Anterior cingulate cortex (tissue), 58 donors: ENCODE results near the gene CLASP1.
"Not testable (repeated sequence)": the region's sequence is repeated elsewhere in the genome, so short reads cannot be mapped to it uniquely, and the experiment has no call there.

ENCODE experiments used
- DNase-seq, 58 donors: peaks; one replicate each; lab custom pipeline; 2025; lab: John Stamatoyannopoulos, UW

CLASP1 gene

DNA sequence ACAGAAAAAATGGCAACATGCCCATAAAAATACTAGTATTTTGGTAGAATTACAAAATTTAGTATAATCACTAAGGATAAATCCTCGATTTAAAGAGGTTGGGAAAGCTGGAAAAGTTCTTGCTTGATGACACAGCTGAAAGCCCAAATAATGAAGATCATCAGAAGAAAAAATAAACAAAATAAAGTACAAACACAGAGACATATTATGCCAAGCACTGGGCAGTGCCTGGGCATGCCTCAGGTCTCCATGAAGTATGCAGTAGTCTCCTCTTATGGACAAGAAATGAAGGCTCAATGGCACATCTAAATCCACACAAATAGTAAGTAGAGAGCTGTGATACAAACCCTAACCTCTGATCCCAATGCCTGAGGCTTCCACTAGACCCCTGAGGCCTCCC, 60.9 kb downstream of the CLASP1 start:
- DNase-seq: no peak

- DNase-seq: no peak
These were observed 62.1 kb downstream of the CLASP1 start for GRCh38 chr2:121587131-121587530.

- DNase-seq: no peak
These were observed 64.5 kb downstream of the CLASP1 start for GRCh38 chr2:121584741-121585140.

- DNase-seq: no peak
These were observed 65.7 kb downstream of the CLASP1 start for GRCh38 chr2:121583555-121583954.

DNA sequence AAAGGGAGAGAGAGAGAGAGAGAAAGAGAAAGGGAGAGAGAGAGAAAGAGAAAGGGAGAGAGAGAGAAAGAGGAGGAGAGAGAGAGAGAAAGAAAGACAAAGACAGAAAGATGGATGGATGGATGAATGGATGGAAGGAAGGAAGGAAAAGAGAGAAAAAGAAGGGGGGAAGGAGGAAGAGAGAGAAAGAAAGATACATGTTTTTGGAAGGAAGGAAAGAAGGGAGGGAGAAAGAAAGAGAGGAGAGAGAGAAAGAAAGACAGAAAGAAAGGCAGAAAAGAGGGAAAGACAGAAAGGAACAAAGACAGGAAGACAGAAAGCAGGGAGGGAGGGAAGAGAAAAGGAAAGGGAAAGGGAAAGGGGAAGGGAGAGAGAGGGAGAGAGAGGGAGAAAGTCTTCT, 67.0 kb downstream of the CLASP1 start:
- DNase-seq: no peak

- no peak for DNase-seq
These were observed 70.0 kb downstream of the CLASP1 start for GRCh38 chr2:121579309-121579708.

DNA sequence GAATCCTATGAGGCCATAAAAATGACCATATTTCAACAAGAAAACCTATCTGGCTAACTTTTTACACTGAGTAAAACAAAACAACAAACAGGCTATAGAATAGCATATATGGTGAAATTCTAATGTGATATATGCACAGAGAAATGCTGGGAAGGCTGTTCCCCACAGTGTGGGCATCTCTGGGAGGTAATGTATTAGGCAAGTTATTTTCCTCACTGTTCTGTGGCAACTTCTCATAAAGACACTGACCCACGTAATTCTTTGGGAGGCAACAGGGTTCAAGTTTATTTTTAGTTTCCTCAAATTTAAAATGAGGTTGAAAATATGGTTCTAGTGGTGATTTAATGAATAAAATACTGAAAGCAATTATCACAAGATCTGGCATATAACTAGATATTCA, 71.9 kb downstream of the CLASP1 start:
- no peak for DNase-seq

- DNase-seq: no peak
These were observed 73.0 kb downstream of the CLASP1 start for GRCh38 chr2:121576263-121576662.

- no peak for DNase-seq
These were observed 73.5 kb downstream of the CLASP1 start for GRCh38 chr2:121575800-121576199.

DNA sequence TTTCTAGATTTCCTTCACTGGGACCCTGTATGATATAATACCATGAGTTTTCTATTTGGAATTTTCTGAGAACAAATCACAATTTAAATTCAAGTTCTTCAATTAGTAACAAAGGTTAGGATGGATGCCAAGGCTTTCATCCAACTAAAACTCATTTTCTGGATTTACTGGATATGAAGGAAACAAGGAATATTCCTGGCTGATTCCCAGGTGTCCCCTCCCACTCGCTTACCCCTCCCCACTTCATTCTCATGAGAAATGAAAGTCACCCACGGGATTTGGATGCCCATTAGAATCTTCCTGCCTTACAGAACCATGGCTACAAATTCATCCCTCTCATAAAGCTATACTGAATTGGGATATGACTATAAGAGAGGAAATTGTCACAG, 78.6 kb downstream of the CLASP1 start:
- DNase-seq: no peak

- no peak for DNase-seq
These were observed 79.1 kb downstream of the CLASP1 start for GRCh38 chr2:121570036-121570666.

DNA sequence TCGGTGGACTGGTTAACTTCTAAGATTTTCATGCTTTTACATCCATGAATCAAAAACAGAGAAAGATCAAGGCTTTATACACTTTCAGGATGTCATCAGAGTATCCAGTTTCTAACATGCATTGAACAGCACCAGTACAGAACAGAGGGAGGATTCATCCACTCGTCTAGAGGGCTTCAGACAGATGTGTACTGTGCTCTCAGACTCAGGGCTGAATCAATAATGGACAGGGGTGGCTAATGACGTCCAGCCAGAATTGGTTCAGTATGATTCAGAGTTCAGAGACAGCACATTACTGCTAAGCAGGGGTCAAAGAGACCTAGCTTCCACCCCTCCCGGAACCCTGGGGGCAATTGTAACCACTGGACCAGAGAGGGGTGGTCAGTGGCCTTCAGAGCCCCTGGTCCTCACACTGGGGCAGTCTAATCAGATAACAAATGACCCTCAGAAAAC, 81.3 kb downstream of the CLASP1 start:
- peak in 10 of 58 donors; percentile 2 to 45 (median 9) for DNase-seq

DNA sequence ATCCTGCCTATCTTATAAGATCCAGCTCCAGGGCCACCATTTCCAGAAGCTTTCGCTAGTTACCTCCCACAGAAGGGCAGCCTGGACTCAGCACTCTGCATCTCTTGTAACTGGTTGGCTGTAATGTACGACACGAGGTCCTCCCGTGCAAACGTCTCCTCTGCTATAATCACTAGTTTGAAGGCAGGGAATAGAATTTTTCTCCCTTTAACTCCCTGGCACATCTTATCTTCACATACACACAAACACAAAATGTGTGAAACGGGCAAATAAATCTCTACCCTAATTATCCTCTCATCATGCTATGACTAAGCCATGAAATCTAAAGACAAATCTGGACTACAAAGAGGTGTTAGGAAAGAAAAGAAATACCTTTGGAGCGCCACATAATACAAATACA, 81.8 kb downstream of the CLASP1 start:
- peak in 1 of 58 donors; percentile 4 for DNase-seq

DNA sequence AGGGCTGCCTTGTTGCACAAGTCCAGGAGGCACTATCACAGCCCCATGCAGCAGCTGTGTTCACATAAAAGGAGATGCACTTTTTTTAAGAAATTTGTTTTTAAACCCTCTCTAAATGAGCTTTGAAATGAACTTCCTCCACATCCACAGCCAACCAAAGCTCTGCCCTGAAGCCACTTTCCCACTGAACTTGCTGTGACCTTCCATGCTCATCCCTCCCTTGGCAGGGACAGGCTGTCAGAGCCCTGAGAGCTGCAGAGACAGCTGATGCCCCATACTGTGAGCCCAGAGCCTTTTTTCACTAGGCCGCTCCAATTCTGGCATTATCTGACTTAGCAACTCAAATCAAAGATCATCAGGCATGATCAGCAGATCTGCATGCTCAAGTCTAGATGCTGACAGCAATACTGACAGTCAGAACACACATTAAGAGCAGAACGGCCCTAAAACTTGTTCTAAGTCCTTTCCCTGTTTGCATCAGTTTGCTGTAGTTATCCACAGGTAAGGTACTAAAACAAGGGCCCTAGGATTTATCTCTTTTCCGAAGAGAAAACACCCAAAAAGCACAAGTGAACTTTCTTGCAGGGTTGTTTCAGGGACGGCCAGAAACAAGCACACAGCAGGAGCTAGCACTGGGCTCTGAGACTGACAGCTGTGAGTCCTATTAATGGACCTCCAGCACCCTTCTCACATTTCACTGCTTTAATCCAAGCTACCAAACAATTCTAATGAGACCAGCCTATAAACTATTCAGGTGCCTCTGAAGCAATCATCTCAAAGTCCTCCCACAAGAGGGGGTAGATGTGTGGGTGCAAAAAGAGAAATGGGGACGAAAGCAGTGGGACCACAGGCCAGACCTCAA, 83.6 kb downstream of the CLASP1 start:
- no peak for DNase-seq

DNA sequence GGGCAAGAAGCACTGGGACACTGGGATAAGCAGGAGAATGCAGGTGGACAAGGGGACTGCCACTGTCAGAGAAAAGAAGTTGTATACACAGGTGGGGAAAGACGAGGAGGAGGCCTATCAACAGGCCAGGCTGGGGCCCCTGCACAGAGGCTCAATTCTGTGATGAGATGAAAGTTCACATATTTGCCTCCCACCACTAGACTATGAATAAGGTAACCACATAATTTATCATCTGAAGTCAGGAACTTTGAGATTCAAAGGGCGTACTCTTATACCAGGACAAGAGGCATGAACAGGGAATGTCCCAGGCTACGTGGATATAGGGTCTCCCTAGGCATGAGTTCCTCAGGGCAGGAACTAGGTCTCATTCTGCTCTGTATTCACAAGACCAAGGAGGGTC, 84.4 kb downstream of the CLASP1 start:
- no peak for DNase-seq

- not testable (repeated sequence) for DNase-seq
These were observed 85.5 kb downstream of the CLASP1 start for GRCh38 chr2:121563754-121564153.

DNA sequence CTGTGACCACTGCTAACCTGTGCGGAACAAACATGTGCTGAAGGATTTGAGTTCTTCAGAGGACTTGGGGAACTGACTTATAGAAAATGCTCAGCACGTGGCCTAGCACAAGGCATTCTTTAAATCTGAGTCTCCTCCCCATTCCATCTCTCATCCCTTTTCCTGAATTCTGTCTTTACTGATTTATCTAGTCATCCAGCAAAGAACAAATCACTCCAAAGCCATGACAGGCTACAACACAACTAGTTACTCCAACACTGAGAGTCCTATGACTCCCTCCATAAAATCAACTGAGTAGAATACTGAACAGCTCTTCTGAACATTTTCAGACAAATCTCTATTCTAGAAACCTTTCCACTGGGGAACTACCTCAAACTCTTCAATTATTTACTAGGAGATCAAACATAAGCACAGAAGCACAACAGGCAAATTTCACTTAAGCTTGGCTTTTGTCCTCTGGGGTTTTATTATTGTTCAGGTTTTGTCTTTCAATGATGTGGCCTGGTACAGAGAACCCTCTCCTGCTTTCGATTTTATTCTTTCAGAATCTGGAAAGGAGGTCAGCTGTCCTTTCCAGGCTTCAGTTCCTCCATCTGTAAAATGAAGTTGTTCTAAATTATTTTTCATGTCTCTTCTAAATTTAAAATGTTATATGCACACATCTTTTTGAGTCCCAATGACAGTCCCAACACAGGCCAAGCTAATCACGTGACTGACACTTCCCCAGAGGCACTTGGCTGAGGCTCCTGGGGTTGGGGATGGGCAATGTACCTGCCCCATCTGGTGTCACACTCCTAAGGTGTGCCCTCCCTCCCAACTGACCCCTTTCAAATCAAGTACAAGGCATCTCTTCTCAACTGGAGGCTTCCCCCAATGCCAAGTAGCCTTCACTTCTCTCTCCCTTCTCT, 86.7 kb downstream of the CLASP1 start:
- DNase-seq: no peak

DNA sequence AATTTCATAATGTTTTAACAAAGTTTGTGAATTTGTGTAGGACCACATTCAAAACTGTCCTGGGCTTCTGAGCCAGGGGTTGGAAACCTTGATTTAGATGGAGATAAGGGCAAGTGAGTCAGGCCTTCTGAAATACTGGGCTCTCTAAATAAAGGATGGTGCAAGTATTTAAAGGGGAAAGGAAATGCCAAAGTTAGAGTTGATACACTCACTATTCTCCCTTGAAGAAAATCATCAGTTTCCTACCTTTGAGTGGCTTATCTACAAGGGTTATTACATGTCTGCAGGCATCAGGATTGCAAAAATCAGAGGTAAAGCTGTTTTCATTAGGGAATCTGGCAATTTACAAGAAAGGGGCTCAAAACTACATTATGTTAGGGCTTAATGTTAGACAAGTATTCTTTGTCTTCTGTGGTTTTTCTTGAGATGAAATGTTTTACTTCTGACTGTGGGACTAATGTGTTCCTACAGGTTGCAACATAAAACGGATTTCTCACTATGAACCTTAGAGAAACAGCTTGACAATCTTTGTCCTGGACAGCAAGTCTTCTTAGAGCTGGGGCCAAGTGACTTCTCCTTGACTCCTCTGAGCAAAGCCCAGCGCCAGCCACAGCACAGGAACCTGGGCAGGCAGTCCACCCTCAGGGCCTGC, 87.5 kb downstream of the CLASP1 start:
- no peak for DNase-seq

DNA sequence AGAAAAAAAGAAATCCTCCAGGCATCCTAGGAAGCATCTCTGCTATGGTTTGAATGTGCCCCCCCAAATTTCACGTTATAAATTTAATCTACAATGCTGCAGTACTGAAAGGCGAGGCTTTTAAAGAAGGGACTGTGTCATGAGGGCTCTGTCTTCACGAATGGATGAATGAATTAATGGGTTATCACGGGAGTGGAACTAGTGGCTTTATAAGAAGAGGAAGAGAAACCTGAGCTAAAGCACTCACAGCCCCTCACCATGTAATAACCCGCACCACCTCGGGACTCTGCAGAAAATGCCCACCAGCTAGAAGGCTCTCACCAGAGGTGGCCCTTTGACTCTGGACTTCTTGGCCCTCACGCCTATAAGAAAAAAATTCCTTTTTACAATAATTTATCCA, 90.9 kb downstream of the CLASP1 start:
- no peak for DNase-seq

- DNase-seq: no peak
These were observed 94.3 kb downstream of the CLASP1 start for GRCh38 chr2:121555008-121555407.
